Measurements from ENCODE around the gene KTN1.

DNA sequence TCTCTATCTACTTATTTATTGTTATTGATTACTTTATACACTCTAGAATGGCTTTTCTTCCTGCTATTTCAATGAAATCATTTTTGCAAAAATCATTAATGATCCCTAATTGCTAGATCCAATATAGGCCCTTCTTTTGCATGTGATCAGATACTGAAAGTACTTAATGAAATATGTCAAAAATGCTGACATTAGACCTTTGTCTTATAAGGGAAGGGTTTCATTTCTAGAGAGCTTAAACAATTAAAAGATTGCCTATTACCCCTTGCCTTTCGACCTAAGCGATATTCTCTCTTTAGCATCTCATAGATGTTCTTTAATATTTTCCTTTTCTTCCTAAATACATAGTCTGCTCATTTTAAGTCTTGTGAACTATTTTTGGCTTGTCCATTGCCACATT, 101.1 kb downstream of the KTN1 start:
- no peak for TF ChIP-seq POLR2AphosphoS5 (IDR thresholded peaks at IDR 0.05)
- TF ChIP-seq, protein P1, sequence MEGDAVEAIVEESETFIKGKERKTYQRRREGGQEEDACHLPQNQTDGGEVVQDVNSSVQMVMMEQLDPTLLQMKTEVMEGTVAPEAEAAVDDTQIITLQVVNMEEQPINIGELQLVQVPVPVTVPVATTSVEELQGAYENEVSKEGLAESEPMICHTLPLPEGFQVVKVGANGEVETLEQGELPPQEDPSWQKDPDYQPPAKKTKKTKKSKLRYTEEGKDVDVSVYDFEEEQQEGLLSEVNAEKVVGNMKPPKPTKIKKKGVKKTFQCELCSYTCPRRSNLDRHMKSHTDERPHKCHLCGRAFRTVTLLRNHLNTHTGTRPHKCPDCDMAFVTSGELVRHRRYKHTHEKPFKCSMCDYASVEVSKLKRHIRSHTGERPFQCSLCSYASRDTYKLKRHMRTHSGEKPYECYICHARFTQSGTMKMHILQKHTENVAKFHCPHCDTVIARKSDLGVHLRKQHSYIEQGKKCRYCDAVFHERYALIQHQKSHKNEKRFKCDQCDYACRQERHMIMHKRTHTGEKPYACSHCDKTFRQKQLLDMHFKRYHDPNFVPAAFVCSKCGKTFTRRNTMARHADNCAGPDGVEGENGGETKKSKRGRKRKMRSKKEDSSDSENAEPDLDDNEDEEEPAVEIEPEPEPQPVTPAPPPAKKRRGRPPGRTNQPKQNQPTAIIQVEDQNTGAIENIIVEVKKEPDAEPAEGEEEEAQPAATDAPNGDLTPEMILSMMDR (IDR thresholded peaks at IDR 0.05): no peak
- TF ChIP-seq EP300 (IDR thresholded peaks at IDR 0.05): no peak
